Osteoblast (primary cell): ENCODE data around the gene ARHGEF18. TPM values are rescaled to one million over a fixed set of nuclear protein-coding genes. Genes with fewer than 3 reads are reported as not detected.

ENCODE experiments used
- DNase-seq: peaks from one replicate; pipeline ENCODE4 v3.0.0; 2011; ENCODE audit warnings: low spot score, mixed read lengths; ENCODE audit not compliant: insufficient read length; ENCODE audit errors: missing footprints
- H2AFZ ChIP-seq: 2 replicates; pipeline ENCODE4 v1.6.0; 2011; ENCODE audit warnings: mild to moderate bottlenecking, low read length
- H3K27ac ChIP-seq: 2 replicates; pipeline ENCODE4 v1.5.1; 2011; ENCODE audit warnings: mild to moderate bottlenecking, low read depth, low read length, moderate library complexity
- H3K27me3 ChIP-seq: 2 replicates; pipeline ENCODE4 v1.6.0; 2012; ENCODE audit warnings: mild to moderate bottlenecking, control low read depth, inconsistent platforms, low read length, moderate library complexity; ENCODE audit not compliant: insufficient read depth
- H3K36me3 ChIP-seq: 2 replicates; pipeline ENCODE4 v1.5.1; 2011; ENCODE audit warnings: mild to moderate bottlenecking, low read length, control low read depth, moderate library complexity; ENCODE audit not compliant: insufficient read depth
- H3K4me1 ChIP-seq: 2 replicates; pipeline ENCODE4 v1.5.1; 2011; ENCODE audit warnings: mild to moderate bottlenecking, low read length, control low read depth, moderate library complexity; ENCODE audit not compliant: insufficient read depth
- H3K4me2 ChIP-seq: 2 replicates; pipeline ENCODE4 v1.6.0; 2011; ENCODE audit warnings: mild to moderate bottlenecking, low read length; ENCODE audit not compliant: insufficient read depth
- H3K4me3 ChIP-seq: fragments of 200-600 bp; sonication (generic); 3 replicates; pipeline ENCODE4 v1.5.1; 2012; ENCODE audit warnings: mild to moderate bottlenecking, low read length, inconsistent platforms; ENCODE audit not compliant: insufficient read depth
- H3K79me2 ChIP-seq: 2 replicates; pipeline ENCODE4 v1.6.0; 2012; ENCODE audit warnings: mild to moderate bottlenecking, low read length, control low read depth, inconsistent platforms; ENCODE audit not compliant: insufficient read depth
- H3K9me3 ChIP-seq: 2 replicates; pipeline ENCODE4 v1.5.1; 2011; ENCODE audit warnings: low read depth, low read length, control low read depth
- H4K20me1 ChIP-seq: 2 replicates; pipeline ENCODE4 v1.6.0; 2012; ENCODE audit warnings: mild to moderate bottlenecking, low read length, control low read depth; ENCODE audit not compliant: insufficient read depth
- CTCF ChIP-seq: IDR thresholded peaks from 2 replicates; pipeline ENCODE4 v1.5.1; 2011; ENCODE audit warnings: mild to moderate bottlenecking, low read depth, low read length, moderate library complexity; ENCODE audit errors: extremely low read depth
- total RNA-seq: library from RNA; depleted of rRNA; stranded (reverse); fragments of >200 nt; gene quantifications from 2 replicates; pipeline ENCODE4 v1.2.3, GENCODE V29; 2012

Gene ARHGEF18
- total RNA-seq, 1 donor = 44.5 TPM

DNA sequence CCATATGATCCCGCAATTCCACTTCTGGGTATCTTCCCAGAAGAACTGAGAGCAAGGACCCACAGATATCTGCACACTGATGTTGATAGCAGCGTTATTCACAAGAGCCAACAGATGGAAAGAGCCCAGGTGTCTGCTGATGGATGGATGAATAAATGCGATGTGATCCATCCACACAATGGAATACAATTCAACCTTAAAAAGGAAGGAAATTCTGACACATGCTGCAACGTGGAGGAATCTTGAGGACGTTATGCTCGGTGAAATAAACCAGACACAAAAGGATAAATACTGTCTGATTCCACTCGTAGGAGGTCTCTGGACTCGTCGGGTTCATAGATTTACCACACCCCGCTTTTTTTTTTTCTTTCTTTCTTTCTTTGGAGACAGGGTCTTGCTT is 21.8 kb downstream of the ARHGEF18 start:
- TF ChIP-seq CTCF = no peak
- Histone ChIP-seq H3K4me1 (peaks cover 7% of the 10 kb centered on the region), H3K79me2 (no peaks in the 10 kb centered on the region), H3K27me3 (no peaks in the 10 kb centered on the region), H3K9me3 (no peaks in the 10 kb centered on the region), H3K4me3 (no peak overlapping the region), H3K27ac (no peak overlapping the region), H3K36me3 (no peaks in the 10 kb centered on the region), H4K20me1 (no peaks in the 10 kb centered on the region), H3K4me2 (no peak overlapping the region), H2AFZ (no peak overlapping the region)
- DNase-seq = no peak

DNA sequence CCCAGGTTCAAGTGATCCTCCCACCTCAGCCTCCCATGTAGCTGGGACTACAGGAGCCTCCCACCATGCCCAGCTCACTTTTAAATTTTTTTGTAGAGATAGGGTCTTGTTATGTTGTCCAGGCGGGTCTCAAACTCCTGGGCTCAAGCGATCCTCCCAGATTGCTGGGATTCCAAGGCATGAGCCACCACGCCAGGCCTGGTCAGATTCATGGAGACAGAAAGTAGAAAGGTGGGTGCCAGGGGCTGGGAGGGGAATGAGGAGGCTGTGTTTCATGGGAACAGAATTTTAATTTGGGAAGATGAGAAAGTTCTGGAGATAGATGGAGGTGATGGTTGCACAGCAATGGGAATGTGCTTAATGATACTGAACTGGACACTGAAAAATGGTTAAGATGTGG is 22.3 kb downstream of the ARHGEF18 start:
- no peak overlapping the region for H3K27ac ChIP-seq
- no peaks in the 10 kb centered on the region for H4K20me1 ChIP-seq
- DNase-seq = no peak
- no peak overlapping the region for H2AFZ ChIP-seq
- H3K9me3 ChIP-seq = no peaks in the 10 kb centered on the region
- no peak overlapping the region for H3K4me3 ChIP-seq
- no peaks in the 10 kb centered on the region for H3K79me2 ChIP-seq
- H3K27me3 ChIP-seq = no peaks in the 10 kb centered on the region
- H3K36me3 ChIP-seq = no peaks in the 10 kb centered on the region
- peaks cover 7% of the 10 kb centered on the region for H3K4me1 ChIP-seq
- H3K4me2 ChIP-seq = no peak overlapping the region
- no peak for TF ChIP-seq CTCF

DNA sequence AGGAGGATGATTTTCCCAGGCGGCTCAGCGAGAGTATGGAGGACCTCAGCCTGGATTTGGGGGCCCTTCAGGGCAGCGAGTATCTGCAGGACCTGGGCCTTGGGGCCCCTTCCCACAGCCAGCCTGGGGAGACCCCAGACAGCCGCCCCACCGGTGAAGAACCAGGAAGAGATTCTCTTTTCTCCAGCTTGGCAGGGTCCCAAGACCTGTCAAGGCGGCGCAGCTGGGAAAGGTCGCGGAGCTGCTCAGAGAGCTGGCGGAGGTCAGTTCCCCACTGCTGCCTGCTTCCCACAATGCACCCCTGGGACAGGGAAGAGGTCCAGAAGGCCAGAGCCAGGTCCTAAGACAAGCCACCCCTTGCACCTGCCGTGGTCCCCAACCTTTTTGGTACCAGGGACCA is 24.1 kb downstream of the ARHGEF18 start:
- no peak for TF ChIP-seq CTCF
- Histone ChIP-seq H3K4me1 (peaks cover 7% of the 10 kb centered on the region), H3K79me2 (no peaks in the 10 kb centered on the region), H3K9me3 (no peaks in the 10 kb centered on the region), H4K20me1 (no peaks in the 10 kb centered on the region), H3K36me3 (no peaks in the 10 kb centered on the region), H3K4me3 (no peak overlapping the region), H3K27me3 (no peaks in the 10 kb centered on the region), H2AFZ (no peak overlapping the region), H3K4me2 (no peak overlapping the region), H3K27ac (no peak overlapping the region)
- DNase-seq = no peak

- TF ChIP-seq CTCF = no peak
- no peak for DNase-seq
- Histone ChIP-seq H3K4me1 (no peaks in the 10 kb centered on the region), H3K9me3 (no peaks in the 10 kb centered on the region), H3K79me2 (no peaks in the 10 kb centered on the region), H2AFZ (no peak overlapping the region), H3K36me3 (no peaks in the 10 kb centered on the region), H3K27me3 (no peaks in the 10 kb centered on the region), H3K4me3 (no peak overlapping the region), H4K20me1 (no peaks in the 10 kb centered on the region), H3K4me2 (no peak overlapping the region), H3K27ac (no peak overlapping the region)
Measured at GRCh38 chr19:7373862-7374261, 25.1 kb downstream of the ARHGEF18 start.
